WTC11 (cell line): Measurements from ENCODE around the gene CACNA2D3. TPM values are rescaled to one million over a fixed set of nuclear protein-coding genes. Genes with fewer than 3 reads are reported as not detected.

ENCODE experiments used
- ATAC-seq: fragments of 200-7000 bp; cut with Tn5 transposase; 2 replicates; pipeline ENCODE4 v1.10.0; 2021; ENCODE audit warnings: mild to moderate bottlenecking, moderate library complexity
- CTCF ChIA-PET: fragments of 300-600 bp; sonication (Branson Sonifier 250); formaldehyde crosslinking; loops from one replicate; lab custom pipeline; 2021; ENCODE audit warnings: antibody characterized with exemption; lab: Charles Lee
- POLR2A ChIA-PET: fragments of 350-600 bp; sonication (Branson Sonifier 250); formaldehyde crosslinking; loops from one replicate; lab custom pipeline; 2021; ENCODE audit warnings: antibody characterized with exemption; lab: Charles Lee
- DNase-seq: peaks from one replicate; pipeline ENCODE4 v3.0.0; 2021; ENCODE audit warnings: low spot score
- H3K27ac Mint-ChIP-seq: 2 replicates; pipeline ENCODE4 v1.8.0; 2021; ENCODE audit warnings: mixed read lengths
- H3K27me3 Mint-ChIP-seq: 2 replicates; pipeline ENCODE4 v1.8.0; 2021; ENCODE audit warnings: low read depth, mild to moderate bottlenecking, moderate library complexity, mixed read lengths
- H3K36me3 Mint-ChIP-seq: 2 replicates; pipeline ENCODE4 v1.8.0; 2021; ENCODE audit warnings: mixed read lengths
- H3K4me1 Mint-ChIP-seq: 2 replicates; pipeline ENCODE4 v1.8.0; 2022; ENCODE audit warnings: mixed read lengths
- H3K4me3 Mint-ChIP-seq: 2 replicates; pipeline ENCODE4 v1.8.0; 2021; ENCODE audit warnings: mild to moderate bottlenecking, moderate library complexity, mixed read lengths
- H3K9me3 Mint-ChIP-seq: 2 replicates; pipeline ENCODE4 v1.8.0; 2021; ENCODE audit warnings: mixed read lengths
- ATF1 ChIP-seq: sonication (generic); formaldehyde crosslinking; IDR thresholded peaks from 2 replicates; pipeline ENCODE4 v1.8.1; 2023; ENCODE audit warnings: mild to moderate bottlenecking, moderate library complexity, missing genetic modification reagents
- ATF2 ChIP-seq: sonication (generic); formaldehyde crosslinking; IDR thresholded peaks from 2 replicates; pipeline ENCODE4 v1.8.1; 2022; ENCODE audit warnings: low read depth, missing genetic modification reagents, borderline replicate concordance
- CBFB ChIP-seq: sonication (generic); formaldehyde crosslinking; IDR thresholded peaks from 2 replicates; pipeline ENCODE4 v1.8.1; 2022; ENCODE audit warnings: mild to moderate bottlenecking, low read depth, missing genetic modification reagents
- CREM ChIP-seq: sonication (generic); formaldehyde crosslinking; IDR thresholded peaks from 2 replicates; pipeline ENCODE4 v1.8.1; 2022; ENCODE audit warnings: mild to moderate bottlenecking, missing genetic modification reagents, moderate library complexity
- CTCF ChIP-seq: fragments of 200-600 bp; IDR thresholded peaks from 2 replicates; pipeline ENCODE4 v1.8.0; 2022; ENCODE audit warnings: antibody characterized with exemption
- E2F1 ChIP-seq: sonication (generic); formaldehyde crosslinking; IDR thresholded peaks from 2 replicates; pipeline ENCODE4 v1.8.0; 2022; ENCODE audit warnings: mild to moderate bottlenecking, missing genetic modification reagents
- IRF1 ChIP-seq: sonication (generic); formaldehyde crosslinking; IDR thresholded peaks from 2 replicates; pipeline ENCODE4 v1.8.0; 2023; ENCODE audit warnings: missing genetic modification reagents
- MAX ChIP-seq: sonication (generic); formaldehyde crosslinking; IDR thresholded peaks from 2 replicates; pipeline ENCODE4 v1.8.0; 2022; ENCODE audit warnings: mild to moderate bottlenecking, missing genetic modification reagents
- MXD4 ChIP-seq: fragments of 250-450 bp; sonication (Bioruptor Pico); IDR thresholded peaks from 2 replicates; pipeline ENCODE4 v1.8.0; 2021; ENCODE audit warnings: mild to moderate bottlenecking, moderate library complexity, borderline replicate concordance
- NFATC4 ChIP-seq: fragments of 250-450 bp; sonication (Bioruptor Pico); IDR thresholded peaks from 2 replicates; pipeline ENCODE4 v1.9.0; 2021; ENCODE audit warnings: mild to moderate bottlenecking
- NFYB ChIP-seq: sonication (generic); formaldehyde crosslinking; conservative IDR thresholded peaks from 2 replicates; pipeline ENCODE4 v1.8.0; 2022; ENCODE audit warnings: low read depth, missing genetic modification reagents
- PRDM15 ChIP-seq: sonication (generic); formaldehyde crosslinking; IDR thresholded peaks from 2 replicates; pipeline ENCODE4 v1.8.0; 2022; ENCODE audit warnings: missing genetic modification reagents
- RELA ChIP-seq: sonication (generic); formaldehyde crosslinking; IDR thresholded peaks from 2 replicates; pipeline ENCODE4 v1.8.1; 2022; ENCODE audit warnings: missing genetic modification reagents, mild to moderate bottlenecking, borderline replicate concordance
- SMAD4 ChIP-seq: sonication (generic); formaldehyde crosslinking; IDR thresholded peaks from 2 replicates; pipeline ENCODE4 v1.8.0; 2022; ENCODE audit warnings: mild to moderate bottlenecking, missing genetic modification reagents
- TEAD1 ChIP-seq: sonication (generic); formaldehyde crosslinking; IDR thresholded peaks from 2 replicates; pipeline ENCODE4 v1.8.0; 2022; ENCODE audit warnings: mild to moderate bottlenecking, missing genetic modification reagents
- ZNF138 ChIP-seq: sonication (generic); formaldehyde crosslinking; conservative IDR thresholded peaks from 2 replicates; pipeline ENCODE4 v1.8.1; 2022; ENCODE audit warnings: mild to moderate bottlenecking, moderate library complexity, missing genetic modification reagents
- ZNF219 ChIP-seq: sonication (generic); formaldehyde crosslinking; IDR thresholded peaks from 2 replicates; pipeline ENCODE4 v1.8.0; 2023; ENCODE audit warnings: missing genetic modification reagents, mild to moderate bottlenecking, borderline replicate concordance
- ZNF317 ChIP-seq: sonication (generic); formaldehyde crosslinking; IDR thresholded peaks from 2 replicates; pipeline ENCODE4 v1.8.1; 2023; ENCODE audit warnings: low read depth, mild to moderate bottlenecking, moderate library complexity, missing genetic modification reagents, borderline replicate concordance
- ZNF671 ChIP-seq: fragments of 250-450 bp; sonication (Bioruptor Pico); IDR thresholded peaks from 2 replicates; pipeline ENCODE4 v1.8.0; 2021; ENCODE audit warnings: mild to moderate bottlenecking
- total RNA-seq: library from RNA; stranded (reverse); gene quantifications from 3 replicates; pipeline ENCODE4 v1.2.3, GENCODE V29; 2021

The CACNA2D3 gene
- total RNA-seq, 1 experiment from 2014 or later: 5.0 TPM

- no peak for DNase-seq
- Mint-ChIP-seq H3K36me3 (no peaks in the 10 kb centered on the region), H3K4me1 (peaks cover 4% of the 10 kb centered on the region; the same call in 1 of the 2 replicates), H3K27ac (no peak overlapping the region), H3K27me3 (no peaks in the 10 kb centered on the region), H3K9me3 (no peaks in the 10 kb centered on the region), H3K4me3 (no peak overlapping the region)
- ChIA-PET CTCF (interaction anchor here (1.3 kb wide), 1 partner anchor 226 kb away, joined by 7 read pairs; no protein-coding TSS in a partner anchor), POLR2A (no interaction called here)
- ATAC-seq: no peak
- no peak for TF ChIP-seq RELA (CRISPR knock-in tag)
- no peak for TF ChIP-seq IRF1 (CRISPR knock-in tag)
- no peak for TF ChIP-seq TEAD1
- TF ChIP-seq ZNF671 (CRISPR knock-in tag): no peak
- no peak for TF ChIP-seq ZNF219
- no peak for TF ChIP-seq ATF1 (CRISPR knock-in tag)
- no peak for TF ChIP-seq CBFB
- TF ChIP-seq SMAD4 (CRISPR knock-in tag): no peak
- no peak for TF ChIP-seq ATF2 (CRISPR knock-in tag)
These were observed 249.9 kb downstream of the CACNA2D3 start for GRCh38 chr3:54372232-54372631.

GRCh38 chr3:54374214-54374852, 252.0 kb downstream of the CACNA2D3 start:
- POLR2A ChIA-PET: no interaction called here
- ATAC-seq: peak; percentile 94
- peak; percentile 62 for DNase-seq

GRCh38 chr3:54376142-54376807, 253.9 kb downstream of the CACNA2D3 start:
- H3K27ac Mint-ChIP-seq: no peak overlapping the region
- H3K4me3 Mint-ChIP-seq: no peak overlapping the region
- no peaks in the 10 kb centered on the region for H3K27me3 Mint-ChIP-seq
- ChIA-PET CTCF (no interaction called here), POLR2A (no interaction called here)
- DNase-seq (no peak), ATAC-seq (no peak)
- H3K9me3 Mint-ChIP-seq: no peaks in the 10 kb centered on the region
- H3K4me1 Mint-ChIP-seq: no peaks in the 10 kb centered on the region
- H3K36me3 Mint-ChIP-seq: no peaks in the 10 kb centered on the region
- TF ChIP-seq NFATC4 (CRISPR knock-in tag) (no peak), PRDM15 (CRISPR knock-in tag) (no peak), CREM (no peak), E2F1 (CRISPR knock-in tag) (no peak), NFYB (no peak), ZNF138 (CRISPR knock-in tag) (no peak), MXD4 (no peak)

More at GRCh38 chr3:54374214-54374852, 252.0 kb downstream of the CACNA2D3 start:
- no peak for TF ChIP-seq MAX (CRISPR knock-in tag)
- TF ChIP-seq CTCF: peak; percentile 60
- TF ChIP-seq ZNF317: no peak
- H3K27me3 Mint-ChIP-seq: no peaks in the 10 kb centered on the region
- no peak overlapping the region for H3K27ac Mint-ChIP-seq
- CTCF ChIA-PET: interaction anchor here (0.7 to 2.5 kb wide), 31 partner anchors 9 to 483 kb away, joined by 3 to 50 read pairs (median 4); partner anchors contain the start of gene SELENOK
- no peaks in the 10 kb centered on the region for H3K36me3 Mint-ChIP-seq
- H3K4me1 Mint-ChIP-seq: no peaks in the 10 kb centered on the region
- no peak overlapping the region for H3K4me3 Mint-ChIP-seq
- no peaks in the 10 kb centered on the region for H3K9me3 Mint-ChIP-seq
